T follicular helper cell (primary cell): ENCODE measurements around the gene CREBBP.
"Not testable (repeated sequence)": the region's sequence is repeated elsewhere in the genome, so short reads cannot be mapped to it uniquely, and the experiment has no call there.

Experiments used
- DNase-seq: peaks from one replicate; pipeline ENCODE4 v3.0.0-alpha.2; 2020; ENCODE audit warnings: low read depth

Gene CREBBP

DNA sequence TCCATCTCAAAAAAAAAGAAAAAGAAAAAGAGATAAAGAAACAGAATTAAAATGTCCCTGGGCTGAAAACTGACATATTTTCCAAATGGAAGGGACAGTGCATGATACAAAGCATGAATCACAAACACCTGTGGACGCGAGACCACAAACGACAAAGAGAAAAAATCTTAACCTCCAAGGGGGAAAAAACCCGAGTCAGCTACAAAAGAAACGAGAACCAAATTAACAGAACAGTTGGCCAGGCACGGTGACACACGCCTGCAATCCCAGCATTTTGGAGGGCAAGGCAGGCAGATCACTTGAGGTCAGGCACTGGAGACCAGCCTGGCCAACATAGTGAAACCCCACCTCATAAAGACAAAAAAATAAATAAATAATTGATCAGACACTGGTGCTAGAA is 165.1 kb downstream of the CREBBP start:
- no peak for DNase-seq

DNA sequence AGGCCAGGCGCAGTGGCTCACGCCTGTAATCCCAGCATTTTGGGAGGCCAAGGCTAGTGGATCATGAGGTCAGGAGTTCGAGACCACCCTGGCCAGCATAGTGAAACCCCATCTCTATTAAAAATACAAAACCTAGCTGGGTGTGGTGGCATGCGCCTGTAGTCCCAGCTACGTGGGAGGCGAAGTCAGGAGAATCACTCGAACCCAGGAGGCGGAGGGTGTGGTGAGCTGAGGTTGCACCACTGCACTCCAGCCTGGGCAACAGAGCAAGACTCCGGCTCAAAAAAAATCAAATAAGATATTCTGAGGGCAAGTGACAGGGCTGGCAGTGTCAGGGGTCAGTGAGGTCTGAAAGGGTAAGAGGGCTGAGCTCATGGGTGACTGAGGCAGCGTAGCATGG is 166.1 kb downstream of the CREBBP start:
- DNase-seq, result not testable (repeated sequence)

DNA sequence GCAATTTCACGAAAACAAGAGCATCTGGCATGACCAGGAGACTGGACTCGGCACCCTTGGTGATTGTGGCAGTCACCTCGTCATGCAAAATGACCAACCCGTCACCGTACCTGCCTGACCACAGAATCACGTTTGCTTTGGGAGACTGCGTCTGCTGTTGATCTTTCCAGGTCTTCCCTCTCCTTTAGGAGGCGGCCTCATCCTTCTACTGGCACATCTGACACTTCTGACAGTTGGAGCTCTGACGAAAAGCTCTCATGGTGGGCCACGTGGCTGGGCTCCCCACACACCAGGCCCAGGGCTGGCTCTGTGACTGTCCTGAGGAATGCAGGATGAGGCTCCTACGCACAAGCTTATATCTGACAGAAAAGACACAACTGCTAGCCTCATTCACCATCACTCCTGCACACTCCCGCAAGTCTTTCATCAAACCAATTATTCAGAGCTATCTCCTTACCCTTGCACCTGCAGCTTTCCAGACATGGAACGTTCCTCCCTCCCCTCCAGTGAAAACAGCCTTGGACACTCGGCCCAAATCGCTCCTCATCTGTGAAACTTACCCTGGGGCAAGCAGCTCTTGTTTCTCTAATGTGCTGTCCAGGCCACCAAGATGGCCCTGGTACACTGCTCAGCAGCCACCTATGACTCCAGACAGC is 166.8 kb downstream of the CREBBP start:
- no peak for DNase-seq

DNA sequence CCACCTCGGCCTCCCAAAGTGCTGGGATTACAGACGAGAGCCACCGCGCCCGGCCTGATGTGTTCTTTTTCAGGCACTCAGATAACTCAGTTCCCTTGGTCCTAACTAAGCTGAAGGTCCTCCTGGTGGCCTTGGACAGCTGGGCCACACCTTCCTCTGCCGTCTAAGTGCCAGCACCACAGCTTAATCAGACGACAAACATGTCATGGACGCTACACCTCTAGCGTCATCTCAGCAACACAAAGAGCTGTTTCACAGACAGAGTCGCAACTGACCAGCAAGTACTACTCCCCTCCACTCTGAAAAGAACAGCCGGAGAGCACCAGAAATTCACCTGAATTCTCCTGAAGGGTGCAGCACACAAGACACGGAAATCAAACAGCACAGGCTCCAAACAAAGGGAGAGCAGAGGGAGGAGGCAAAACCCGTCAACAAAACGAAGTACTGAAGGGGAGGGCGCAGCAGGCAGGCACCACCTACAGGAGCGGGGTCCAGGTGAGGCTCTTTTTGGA is 167.6 kb downstream of the CREBBP start:
- no peak for DNase-seq

DNA sequence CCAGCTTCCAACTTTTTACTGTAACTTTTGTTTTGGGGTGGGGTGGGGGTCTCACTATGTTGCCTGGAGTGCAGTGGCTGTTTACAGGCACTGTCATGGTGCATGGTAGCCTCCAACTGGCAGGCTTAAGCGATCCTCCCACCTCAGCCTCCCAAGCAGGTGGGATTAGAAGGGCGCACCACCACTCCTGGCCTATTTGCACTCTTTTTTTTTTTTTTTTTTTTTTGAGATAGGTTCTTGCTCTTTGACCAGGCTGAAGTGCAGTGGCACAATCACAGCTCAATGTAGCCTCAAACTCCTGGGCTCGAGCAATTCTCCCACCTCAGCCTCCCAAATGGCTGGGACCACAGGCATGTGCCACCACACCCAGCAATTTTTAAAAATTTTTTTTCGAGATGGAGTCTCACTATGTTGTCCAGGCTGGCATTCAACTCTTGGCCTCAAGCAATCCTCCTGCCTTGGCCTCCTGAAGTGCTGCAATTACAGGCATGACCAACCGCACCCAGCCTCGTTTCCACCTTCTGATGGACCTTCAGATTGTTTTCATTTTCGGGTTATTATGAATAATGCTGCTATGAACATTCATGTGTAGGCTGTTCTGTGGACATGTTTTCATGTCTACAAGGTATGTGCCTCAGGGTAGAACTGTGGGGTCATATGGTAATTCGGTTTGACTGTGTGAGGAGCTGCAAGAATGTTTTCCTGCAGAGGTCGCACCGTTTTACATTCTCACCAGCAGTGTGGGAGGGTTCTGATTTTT is 174.1 kb downstream of the CREBBP start:
- no peak for DNase-seq

DNA sequence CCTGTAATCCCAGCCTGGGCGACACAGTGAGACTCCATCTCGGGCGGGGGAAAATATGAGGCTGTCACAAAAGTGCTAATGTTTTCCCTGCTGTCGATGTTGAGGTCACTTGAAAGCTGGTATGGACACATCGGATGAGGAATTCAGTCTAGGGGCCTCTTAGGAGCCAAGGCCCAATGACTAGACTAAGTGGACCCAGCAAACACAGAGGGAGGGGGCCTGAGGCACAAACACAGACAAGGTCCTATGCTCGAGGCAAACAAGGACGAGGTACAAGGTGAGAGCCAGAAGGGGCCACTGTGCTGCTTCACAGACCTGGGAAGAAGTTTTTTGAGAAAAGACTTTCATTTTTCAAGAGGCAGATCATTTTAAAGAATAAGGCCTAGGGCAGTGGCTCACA is 178.4 kb downstream of the CREBBP start:
- no peak for DNase-seq

DNA sequence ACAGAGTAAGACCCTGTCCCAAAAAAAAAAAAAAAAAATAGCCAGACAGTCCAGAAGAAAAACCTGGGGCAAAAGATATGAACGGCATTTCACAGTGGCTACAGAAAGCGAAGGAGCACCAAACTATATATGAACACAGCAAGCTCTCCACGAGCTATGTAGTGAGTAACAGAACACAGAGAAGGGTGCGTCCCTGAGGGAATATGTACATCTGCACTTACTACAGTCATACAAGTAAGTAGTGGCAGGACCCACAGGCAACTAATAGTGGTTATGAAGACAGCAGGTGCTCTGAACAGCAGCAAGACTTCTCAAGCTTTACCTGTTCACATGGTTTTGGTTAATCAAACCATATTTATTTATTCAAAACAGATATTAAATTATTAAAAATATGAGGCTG is 179.0 kb downstream of the CREBBP start:
- no peak for DNase-seq

DNA sequence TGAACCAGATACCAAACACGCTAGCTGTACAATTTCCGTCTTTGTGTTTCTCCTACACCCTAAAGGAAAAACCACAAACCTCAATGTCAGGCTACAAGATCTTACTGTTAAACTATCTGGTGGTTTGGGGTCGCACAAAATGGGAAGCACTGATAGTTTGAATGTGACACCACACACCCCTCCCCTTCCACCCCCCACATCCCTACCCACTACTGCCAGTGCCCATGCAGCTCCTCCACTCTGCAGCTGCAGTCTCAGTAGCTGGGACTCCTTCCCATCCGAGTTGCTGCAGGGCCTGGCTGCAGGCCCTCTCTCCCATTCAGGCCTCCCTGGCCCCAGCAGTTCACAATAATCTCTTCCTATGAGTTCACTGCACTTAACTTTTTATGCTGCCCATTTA is 181.6 kb downstream of the CREBBP start:
- DNase-seq, result no peak

DNA sequence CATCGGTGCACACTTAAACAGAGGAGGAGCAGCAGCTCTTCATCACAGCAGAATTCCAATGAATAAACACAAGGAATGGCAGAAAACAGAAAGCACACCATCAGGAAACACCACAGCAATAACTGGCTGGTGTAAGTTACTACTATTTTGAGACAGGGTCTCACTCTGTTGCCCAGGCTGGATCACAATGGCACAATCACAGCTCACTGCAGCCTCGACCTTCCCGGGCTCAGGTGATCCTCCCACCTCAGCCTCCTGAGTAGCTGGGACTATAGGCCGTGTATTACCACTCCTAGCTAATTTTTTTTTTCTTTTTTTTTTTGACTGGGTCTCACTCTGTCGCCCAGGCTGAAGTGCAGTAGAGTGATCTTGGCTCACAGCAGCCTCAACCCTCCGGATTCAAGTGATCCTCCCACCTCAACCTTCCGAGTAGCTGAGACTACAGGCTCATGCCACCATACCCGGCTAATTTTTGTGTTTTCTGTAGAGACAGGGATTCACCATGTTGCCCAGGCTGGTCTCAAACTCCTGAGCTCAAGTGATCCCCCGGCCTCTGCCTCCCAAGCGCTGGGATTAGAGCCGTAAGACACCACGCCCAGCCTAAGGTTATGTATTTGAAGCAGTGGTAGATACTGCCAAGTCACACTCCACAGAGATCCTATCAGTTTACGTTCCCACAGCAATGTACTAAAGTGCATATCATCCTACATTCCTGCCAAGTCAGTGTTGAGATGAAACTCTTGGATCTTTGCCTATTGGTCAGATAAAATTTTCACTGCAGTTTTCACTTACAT is 183.9 kb downstream of the CREBBP start:
- DNase-seq, result no peak

DNA sequence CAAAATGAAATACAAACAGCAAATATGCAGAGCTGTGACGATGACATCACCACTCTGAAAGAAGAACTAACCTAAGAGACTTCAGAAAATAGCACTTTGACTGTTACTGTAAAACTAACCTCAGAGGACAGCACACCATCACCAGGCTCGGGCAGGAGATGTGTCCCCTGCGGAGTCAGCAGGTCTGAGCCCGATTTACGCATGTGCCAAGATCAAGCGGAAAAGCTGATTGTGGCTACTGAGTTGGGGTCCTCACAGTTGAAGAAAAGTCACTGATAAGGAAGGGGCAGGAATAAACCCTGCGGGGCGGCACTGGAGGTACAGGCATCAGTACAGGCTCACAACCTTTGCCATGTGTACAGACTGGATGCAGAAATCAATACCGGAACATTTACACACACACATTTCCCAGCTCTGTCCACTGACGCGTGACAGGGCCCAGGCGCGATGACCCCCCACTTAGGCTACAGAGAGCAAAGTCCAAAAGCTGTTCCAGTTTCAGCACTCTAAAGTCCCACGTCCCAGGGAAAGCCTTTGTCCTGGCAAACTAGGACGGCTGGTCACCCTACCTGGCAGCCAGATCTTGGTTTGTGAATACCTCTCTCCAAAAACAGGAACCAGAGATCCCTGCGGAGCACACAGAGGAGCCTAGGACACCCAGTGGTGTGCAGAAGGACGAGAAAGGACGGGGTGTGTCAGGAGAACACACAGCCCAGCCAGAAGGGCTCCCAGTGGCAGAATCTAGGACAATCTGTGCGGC is 184.7 kb downstream of the CREBBP start:
- DNase-seq, result no peak

DNA sequence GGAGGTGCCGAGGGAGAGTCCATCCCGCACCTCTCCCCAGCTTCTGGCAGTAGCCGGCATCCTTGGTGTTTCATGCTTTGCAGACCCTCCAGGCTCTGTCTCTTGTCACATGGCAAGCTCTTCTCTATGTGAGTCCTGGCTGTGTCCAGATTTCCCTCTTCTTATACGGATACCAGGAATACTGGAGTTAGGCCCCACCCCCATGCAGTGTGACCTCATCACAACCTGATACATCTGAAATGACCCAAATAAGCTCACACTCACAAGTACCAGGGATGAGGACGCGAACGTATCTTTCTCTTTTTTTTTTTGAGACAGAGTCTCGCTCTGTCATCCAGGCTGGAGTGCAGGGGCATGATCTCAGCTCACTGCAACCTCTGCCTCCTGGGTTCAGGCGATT is 186.5 kb downstream of the CREBBP start:
- DNase-seq, result no peak

DNA sequence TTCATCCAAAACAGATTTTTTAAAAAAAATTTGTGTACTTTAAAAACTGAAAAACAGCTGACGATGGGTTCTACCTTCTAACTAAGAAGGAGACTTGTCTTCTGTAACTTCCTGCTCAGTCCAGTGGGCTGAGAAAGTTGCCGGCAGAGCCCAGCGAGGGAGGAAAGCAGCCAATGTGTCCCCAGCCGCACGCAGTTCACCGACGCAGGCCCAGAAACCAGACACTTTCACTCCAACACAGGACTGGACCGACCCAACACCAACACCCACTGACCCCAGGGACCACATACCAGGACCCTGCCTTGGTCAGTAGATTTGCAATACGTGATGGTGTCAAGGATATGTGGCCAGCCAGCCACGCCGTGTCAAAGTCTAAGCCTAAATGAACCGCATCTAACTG is 188.8 kb downstream of the CREBBP start:
- DNase-seq, result no peak

DNA sequence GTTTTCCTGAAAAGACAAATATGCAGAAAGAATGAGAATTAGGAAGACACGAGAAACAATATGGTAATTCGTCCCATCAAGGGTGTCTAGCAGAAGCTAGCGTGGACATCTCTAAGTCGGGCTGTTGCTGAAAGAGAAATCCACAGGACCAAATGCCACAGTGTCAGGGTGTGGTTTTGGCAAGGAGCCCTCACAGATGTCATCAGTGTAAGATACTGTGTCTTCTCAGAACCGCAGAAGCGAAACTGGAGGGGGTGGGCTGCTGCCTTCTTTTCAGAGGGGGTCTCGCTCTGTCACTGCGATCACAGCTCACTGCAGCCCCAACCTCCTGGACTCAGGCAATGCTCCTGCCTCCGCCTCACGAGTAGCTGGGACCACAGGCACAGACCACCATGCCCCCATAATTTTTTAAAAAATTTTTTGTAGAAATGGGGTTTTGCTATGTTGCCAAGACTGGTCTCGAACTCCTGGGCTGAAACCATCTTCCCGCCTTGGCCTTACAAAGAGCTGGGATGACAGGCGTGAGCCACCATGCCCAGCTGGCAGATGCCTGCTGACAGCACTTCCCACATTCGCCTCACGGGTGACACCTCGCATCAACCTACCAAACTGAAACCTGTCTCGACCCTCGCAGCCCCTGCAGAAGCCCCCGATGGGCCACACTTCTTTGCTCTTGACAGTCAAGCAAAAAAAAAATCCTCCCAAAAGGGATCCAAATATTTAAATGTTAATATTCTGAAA is 189.4 kb downstream of the CREBBP start:
- no peak for DNase-seq

DNA sequence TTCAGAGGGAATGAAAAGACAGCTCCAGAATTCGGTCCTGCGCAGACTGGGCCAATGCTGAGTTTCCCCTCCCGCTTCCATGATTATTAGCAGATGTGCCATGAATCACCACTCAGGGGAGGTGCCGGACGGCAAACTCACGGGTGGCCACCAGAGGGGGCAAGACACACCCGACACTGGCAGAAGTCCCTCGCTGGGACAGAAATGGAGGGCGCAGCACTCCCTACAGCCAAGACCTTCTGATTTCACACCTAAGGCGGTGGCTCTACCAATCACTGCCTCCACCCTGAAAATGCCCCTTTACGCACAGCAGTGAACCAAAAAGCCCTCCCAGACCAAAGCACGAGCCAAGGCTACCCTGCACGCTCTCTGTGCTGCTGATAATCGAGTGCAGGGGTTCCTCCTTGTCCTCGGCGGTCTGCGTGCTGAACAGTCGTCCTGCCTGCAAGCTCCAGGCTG is 190.0 kb downstream of the CREBBP start:
- peak; percentile 72 for DNase-seq

DNA sequence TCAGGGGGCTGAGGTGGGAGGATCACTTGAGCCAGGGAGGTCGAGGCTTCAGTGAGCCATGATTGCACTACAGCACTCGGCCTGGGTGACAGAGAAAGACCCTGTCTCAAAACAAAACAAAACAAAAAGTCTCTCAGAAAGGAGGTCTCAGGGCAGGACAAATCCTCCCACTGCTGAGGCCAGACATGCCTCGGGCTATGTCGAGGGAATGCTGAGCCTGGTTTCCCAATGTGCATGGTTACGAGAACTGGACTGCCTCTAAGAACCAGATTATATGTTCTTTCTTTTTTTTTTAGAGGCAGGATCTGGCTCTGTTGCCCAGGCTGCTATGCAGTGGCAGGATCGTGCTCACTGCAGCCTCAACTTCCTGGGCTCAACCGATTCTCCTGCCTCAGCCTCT is 190.8 kb downstream of the CREBBP start:
- DNase-seq, result no peak

DNA sequence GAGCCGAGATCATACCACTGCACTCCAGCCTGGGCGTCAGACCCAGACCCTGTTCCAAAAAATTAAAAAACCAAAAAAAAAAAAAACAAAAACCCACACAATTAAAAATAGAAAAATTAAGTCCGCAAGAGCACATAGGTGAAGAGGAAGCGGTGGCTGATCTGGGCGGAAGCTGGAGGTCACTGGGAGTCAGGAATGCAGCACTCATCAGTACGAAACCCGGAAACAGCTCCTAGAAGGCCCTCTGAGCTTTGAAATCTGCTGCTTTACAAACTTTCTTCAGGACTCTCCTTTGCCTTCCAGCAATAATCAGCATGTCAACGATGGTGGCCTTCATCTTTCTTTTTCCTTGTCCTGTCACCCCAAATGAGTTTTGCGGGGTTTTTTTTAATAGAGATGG is 192.7 kb downstream of the CREBBP start:
- DNase-seq, result no peak

DNA sequence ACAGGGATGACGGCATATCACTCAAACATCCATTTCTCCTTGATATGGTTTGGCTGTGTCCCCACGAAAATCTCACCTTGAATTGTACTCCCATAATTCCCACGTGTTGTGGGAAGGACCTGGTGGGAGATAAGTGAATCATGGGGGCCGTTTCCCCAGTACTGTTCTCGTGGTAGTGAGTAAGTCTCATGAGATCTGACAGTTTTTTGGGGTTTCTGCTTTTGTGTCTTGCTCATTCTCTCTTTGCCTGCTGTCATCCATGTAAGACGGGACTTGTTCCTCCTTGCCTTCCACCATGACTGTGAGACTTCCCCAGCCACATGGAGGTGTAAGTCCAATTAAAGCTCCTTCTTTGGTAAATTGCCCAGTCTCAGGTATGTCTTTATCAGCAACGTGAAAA is 193.5 kb downstream of the CREBBP start:
- no peak for DNase-seq

DNA sequence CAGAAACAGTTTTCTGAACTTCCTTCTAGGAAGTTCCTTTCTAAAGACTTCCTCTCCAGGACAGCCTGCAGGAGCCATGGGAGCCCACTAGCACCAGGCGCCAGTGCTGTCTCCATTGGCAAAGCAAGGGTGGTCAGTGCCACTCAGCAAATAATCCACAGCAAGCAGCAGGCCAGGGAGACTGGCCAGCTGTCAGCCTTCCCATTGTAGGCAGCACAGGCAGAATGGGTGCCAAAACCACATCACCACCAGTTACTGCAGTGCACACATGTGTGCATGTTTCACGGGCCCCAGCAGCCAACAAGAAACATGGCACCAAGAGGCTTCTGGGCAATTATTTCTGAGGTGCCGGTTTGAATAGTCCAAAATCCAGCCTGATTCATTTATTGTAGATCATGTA is 199.3 kb downstream of the CREBBP start:
- DNase-seq, result no peak

DNA sequence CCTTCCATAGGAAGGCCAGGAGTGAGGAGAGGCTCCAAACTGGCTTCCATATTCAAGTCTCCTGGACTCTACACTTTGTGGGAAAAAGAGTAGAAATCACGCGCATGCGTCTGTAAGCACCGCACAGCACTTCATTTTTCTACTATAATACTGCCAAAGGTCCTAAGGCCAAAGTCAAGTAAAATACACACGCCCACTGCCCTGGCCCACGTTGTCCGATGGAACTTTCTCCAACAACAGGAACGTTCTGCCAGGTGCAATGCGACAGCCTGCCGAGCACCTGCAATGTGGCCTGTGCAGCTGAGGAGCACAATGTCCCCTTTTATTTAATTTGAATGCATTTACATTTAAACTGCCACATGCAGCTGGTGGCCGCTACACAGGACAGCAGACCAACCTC is 202.5 kb downstream of the CREBBP start:
- no peak for DNase-seq

DNA sequence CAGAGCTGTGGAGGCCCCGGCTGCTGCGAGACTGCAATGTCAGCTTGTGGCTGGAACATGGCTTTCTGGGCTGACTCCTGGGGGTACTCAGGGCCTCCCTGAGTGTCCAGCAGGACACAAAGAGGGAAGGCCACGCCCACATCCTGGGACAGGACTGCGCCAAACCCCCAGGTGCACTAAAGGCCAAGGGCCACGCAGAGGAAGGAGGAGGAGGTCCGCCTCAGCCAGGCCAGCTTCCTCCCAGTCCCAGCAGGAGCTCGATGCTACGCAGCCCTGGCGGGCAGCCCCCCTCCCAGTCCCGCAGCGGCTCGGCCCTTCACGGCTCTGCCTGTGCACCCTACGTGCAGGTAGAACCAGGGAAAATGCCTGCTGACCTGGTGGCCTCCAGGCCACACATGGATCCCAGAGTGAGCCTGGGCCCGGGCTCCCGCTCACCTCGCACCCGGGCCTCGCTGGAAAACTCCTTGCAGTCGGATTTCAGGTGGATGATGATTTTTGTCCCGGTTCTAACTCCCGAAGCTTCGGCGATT is 204.8 kb downstream of the CREBBP start:
- DNase-seq, result no peak
